ENCODE results near the gene SMC6. TPM values are rescaled to one million over a fixed set of nuclear protein-coding genes. Genes with fewer than 3 reads are reported as not detected.

SMC6 gene
- total RNA-seq, 2 experiments from 2014 or later, result 21.4 to 22.7 TPM

DNA sequence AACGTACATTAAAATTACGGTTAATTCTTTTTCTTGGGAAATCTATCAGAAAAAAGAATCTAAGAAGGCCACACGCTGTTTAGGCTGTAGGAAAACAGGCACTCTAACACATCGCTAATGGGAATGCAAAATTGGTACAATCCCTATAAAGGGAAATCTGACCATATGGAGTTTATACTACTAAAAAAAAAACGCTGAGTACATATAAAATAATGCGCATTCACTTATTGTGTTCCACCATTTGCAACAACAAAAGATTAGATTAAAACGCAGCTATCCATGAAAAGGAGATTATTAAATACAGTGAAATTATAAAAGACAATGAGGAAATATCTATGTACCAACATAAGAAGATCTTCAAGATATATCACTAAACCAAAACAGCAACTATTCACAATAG lies 62.8 kb downstream of the SMC6 start:
- Mint-ChIP-seq H3K4me3 (no peak overlapping the region), H3K4me1 (ENCODE audit: low read depth) (no peaks in the 10 kb centered on the region), H3K9me3 (no peaks in the 10 kb centered on the region), H3K27ac (no peak overlapping the region), H3K27me3 (no peaks in the 10 kb centered on the region), H3K36me3 (peaks cover 52% of the 10 kb centered on the region)
- no peak for DNase-seq
- intact Hi-C loops (cut with micrococcal nuclease), result no loop called here
- ChIA-PET POLR2A (no interaction called here), CTCF (no interaction called here)

DNA sequence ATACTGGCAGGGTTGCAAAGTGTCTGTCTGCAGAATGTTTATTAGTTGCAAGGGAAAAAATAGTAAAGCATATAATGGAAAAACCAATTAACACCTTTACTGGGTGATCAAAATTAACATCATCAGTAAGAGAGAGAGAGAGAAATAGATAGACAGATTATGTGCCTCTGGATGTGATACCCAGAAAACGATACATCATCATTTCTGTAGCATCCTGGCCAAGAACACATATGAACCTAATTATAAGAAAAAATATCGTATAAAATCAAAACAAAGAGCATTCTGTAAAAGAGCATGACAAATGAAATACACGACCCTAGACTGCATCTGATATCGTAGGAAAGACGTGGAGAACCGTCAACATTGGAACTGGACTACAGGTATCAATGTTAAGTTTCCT lies 64.6 kb downstream of the SMC6 start:
- DNase-seq, result no peak
- Mint-ChIP-seq H3K36me3 (peaks cover 50% of the 10 kb centered on the region), H3K27me3 (no peaks in the 10 kb centered on the region), H3K4me1 (ENCODE audit: low read depth) (no peaks in the 10 kb centered on the region), H3K27ac (no peak overlapping the region), H3K4me3 (no peak overlapping the region), H3K9me3 (no peaks in the 10 kb centered on the region)
- intact Hi-C loops (cut with micrococcal nuclease), result no loop called here
- ChIA-PET POLR2A (no interaction called here), CTCF (no interaction called here)

DNA sequence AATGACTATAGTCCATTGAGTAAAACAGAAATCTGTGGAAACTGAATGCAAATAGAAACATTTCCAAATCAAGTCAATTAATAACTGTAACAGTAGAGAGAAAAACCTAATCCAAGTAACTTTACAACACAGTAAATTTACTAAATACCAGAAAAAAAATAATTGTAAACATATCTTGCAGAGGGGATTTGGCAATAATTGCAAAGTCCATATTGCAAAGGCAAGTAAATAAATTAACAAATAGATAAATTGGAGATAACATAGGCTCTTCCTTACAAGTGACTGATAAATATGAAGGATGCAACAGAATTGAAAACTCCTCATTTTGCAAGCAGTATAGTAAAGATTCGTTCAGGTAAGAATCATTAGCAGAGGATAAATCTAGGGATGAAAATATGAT lies 65.0 kb downstream of the SMC6 start:
- H3K4me1 Mint-ChIP-seq (ENCODE audit: low read depth), result no peaks in the 10 kb centered on the region
- peaks cover 52% of the 10 kb centered on the region for H3K36me3 Mint-ChIP-seq

DNA sequence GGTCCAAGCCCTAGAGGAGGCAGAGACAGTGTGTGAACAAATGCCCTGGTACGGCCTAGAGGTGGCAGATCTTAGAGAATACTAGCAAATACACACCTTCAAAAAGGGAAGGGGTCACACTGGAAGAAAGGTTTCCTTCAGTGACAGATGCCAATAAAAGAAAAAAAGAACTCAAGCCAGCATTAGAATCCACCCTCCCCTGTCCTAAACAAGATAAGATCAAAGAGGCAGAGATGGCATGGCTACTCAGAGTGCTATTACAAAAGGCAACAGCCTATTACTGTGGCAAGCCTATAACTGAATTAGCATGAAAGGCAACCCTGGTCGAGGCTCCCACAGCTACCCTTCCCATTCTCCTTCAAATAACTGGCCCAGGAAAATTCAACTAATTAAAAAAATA lies 69.6 kb downstream of the SMC6 start:
- Mint-ChIP-seq H3K27me3 (no peaks in the 10 kb centered on the region), H3K4me1 (ENCODE audit: low read depth) (no peaks in the 10 kb centered on the region), H3K36me3 (peaks cover 50% of the 10 kb centered on the region), H3K9me3 (no peaks in the 10 kb centered on the region), H3K4me3 (no peak overlapping the region), H3K27ac (no peak overlapping the region)
- intact Hi-C loops (cut with micrococcal nuclease), result no loop called here
- ChIA-PET CTCF (no interaction called here), POLR2A (no interaction called here)
- DNase-seq, result no peak

More for the DNA sequence above, 65.0 kb downstream of the SMC6 start:
- CTCF ChIA-PET, result no interaction called here
- no peaks in the 10 kb centered on the region for H3K27me3 Mint-ChIP-seq
- no peak overlapping the region for H3K27ac Mint-ChIP-seq
- no peaks in the 10 kb centered on the region for H3K9me3 Mint-ChIP-seq
- DNase-seq, result no peak
- no peak overlapping the region for H3K4me3 Mint-ChIP-seq
- intact Hi-C loops (cut with micrococcal nuclease), result no loop called here
- POLR2A ChIA-PET, result no interaction called here

DNA sequence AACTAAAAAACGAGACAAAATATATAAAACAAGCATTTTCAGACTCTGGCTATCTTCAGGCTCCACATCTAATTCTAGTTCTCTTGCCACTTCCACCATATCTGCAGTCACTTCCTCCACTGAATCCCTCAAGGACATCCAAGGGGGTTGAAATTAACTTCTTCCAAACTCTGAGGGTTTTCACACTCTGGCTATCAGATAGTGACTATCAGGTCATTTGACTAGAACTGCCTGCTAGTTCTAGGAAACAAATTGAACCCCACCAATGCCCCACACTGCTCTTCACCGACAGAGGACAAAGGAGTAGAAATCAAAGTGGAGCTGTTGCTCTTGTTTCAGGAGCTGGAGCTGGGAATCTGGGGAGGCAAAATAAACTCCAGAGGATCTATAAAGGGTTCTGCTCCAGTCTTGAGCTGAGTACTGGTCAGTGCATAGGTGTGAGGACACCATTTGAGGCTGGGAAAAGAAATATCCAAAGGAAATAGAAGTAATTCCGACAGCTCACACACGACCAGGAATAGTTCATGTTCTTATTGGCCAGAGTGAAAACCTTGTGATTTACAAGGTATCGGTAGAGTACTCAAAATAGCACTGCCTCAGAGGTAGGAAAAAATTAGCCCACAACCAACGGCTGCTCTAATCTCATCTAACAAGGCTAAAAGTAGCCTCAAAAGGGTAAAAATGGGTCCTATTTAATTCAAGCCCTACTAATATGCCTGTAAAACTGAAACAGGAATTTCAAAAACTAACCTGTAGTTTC lies 71.3 kb downstream of the SMC6 start:
- POLR2A ChIA-PET, result no interaction called here
- CTCF ChIA-PET, result interaction anchor here (1.3 to 1.9 kb wide), 2 partner anchors 11 to 38 kb away, joined by 4 to 10 read pairs; no protein-coding TSS in a partner anchor
- H3K27ac Mint-ChIP-seq, result no peak overlapping the region

DNA sequence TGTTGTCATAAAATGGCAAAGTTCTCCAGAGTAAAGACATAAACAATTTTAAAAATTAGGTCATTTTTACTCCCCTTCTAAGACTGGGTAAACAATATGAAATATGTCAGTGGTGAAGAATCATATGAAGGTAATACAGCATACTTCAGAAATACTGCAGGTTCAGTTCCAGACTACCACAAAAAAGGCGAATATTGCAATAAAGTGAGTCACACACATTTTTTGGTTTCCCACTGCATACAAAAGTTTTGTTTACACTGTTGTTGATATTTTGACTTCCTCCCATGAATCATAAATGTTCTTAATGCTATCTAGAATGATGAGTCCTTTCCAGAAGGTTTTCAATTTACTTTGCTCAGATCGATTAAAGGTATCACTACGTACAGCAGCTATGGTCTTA lies 73.5 kb downstream of the SMC6 start:
- ChIA-PET CTCF (interaction anchor here (2.6 kb wide), 1 partner anchor 9 kb away, joined by 15 read pairs; no protein-coding TSS in a partner anchor), POLR2A (no interaction called here)
- Mint-ChIP-seq H3K4me3 (no peak overlapping the region), H3K4me1 (ENCODE audit: low read depth) (no peaks in the 10 kb centered on the region), H3K9me3 (no peaks in the 10 kb centered on the region), H3K27ac (no peak overlapping the region), H3K36me3 (peaks cover 42% of the 10 kb centered on the region), H3K27me3 (no peaks in the 10 kb centered on the region)
- DNase-seq, result no peak
- intact Hi-C loops (cut with micrococcal nuclease), result no loop called here

More for the DNA sequence above, 71.3 kb downstream of the SMC6 start:
- no peaks in the 10 kb centered on the region for H3K9me3 Mint-ChIP-seq
- intact Hi-C loops (cut with micrococcal nuclease), result no loop called here
- H3K4me1 Mint-ChIP-seq (ENCODE audit: low read depth), result no peaks in the 10 kb centered on the region
- H3K4me3 Mint-ChIP-seq, result no peak overlapping the region
- H3K27me3 Mint-ChIP-seq, result no peaks in the 10 kb centered on the region
- DNase-seq, result no peak
- peaks cover 44% of the 10 kb centered on the region for H3K36me3 Mint-ChIP-seq

DNA sequence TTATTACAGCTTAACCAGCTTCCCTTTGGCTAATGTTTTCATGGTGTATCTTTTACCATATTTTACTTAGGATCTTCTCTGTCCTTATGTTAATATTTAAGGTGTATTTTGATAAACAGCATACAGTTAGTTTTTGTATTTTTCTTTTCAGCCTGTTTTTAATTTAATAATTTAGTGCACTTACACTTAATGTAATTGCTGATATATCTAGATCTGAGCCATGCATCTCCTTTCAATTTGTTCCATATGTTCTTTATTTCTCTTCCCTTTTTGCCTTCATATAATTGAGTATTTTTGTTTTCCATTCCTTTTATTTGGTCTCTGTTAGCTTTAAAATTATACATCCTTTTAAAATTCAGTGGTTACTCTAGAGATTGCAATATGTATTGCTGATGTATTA lies 78.8 kb downstream of the SMC6 start:
- CTCF ChIA-PET, result interaction anchor here (0.7 to 1.6 kb wide), 3 partner anchors 16 to 114 kb away, joined by 3 to 6 read pairs (median 4); no protein-coding TSS in a partner anchor
- intact Hi-C loops (cut with micrococcal nuclease), result loop anchor here (5.0 kb wide), 1 partner anchor 77 kb away; the partner anchor contains the start of genes GEN1 and SMC6
- no peak overlapping the region for H3K27ac Mint-ChIP-seq

DNA sequence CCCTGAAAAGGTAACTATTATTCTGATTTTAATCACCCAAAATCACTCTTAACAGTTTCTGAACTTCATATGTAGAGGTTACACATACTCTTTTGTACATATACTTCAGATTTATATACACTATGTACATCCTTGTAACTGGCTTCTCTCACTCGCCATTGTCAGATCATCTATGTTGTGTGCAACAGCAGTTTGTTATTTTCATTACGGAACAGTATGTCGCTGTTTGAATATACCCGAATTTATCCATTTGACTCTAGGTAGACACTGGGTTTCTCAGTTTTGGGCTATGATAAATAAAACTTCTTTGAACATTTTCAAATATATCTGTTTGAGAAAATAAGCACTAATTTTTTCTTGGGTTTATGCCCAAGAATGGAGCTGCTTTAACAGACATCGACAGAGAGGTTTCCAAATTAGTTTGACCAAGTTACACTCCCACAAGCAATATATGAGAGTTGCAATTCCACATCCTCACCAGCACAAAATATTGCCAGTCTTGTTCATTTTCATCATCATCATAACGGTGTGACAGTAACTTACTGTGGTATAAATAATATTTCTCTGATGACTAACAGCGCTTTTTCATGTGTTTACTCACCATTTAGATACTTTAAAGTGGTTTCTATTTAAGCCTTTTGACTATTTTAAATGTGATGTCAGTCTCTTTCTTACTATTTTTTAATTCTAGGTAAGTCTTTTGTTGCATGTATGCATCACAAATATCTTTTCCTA lies 80.9 kb downstream of the SMC6 start:
- intact Hi-C loops (cut with micrococcal nuclease), result loop anchor here (1.0 to 5.0 kb wide), 2 partner anchors 14 to 80 kb away; partner anchors contain the start of genes GEN1 and SMC6
- H3K36me3 Mint-ChIP-seq, result peaks cover 28% of the 10 kb centered on the region

More for the DNA sequence above, 78.8 kb downstream of the SMC6 start:
- H3K9me3 Mint-ChIP-seq, result no peaks in the 10 kb centered on the region
- H3K36me3 Mint-ChIP-seq, result peaks cover 23% of the 10 kb centered on the region
- H3K27me3 Mint-ChIP-seq, result no peaks in the 10 kb centered on the region
- DNase-seq, result no peak
- peaks cover 14% of the 10 kb centered on the region for H3K4me1 Mint-ChIP-seq (ENCODE audit: low read depth)
- H3K4me3 Mint-ChIP-seq, result no peak overlapping the region
- POLR2A ChIA-PET, result no interaction called here

DNA sequence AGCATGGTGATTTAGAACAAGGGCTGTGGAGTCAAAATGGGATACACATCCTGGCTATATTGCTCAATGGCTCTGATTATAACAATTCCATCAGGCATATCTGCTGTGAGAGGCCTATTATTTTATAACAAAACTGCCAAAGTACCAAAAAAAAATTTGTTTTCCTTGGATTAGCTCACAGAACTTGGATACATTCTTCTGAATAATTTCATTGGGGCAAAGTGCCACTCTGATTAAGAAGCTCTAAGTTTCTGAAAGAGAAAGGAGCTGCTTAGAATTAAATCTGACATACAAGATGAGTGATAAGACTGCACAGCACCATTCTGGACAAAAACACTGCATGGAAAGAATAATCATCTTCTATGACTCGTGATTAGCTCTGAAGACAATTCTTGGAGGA lies 85.7 kb downstream of the SMC6 start:
- ChIA-PET CTCF (interaction anchor here (6.0 to 6.5 kb wide), 2 partner anchors 11 to 22 kb away, joined by 39 to 85 read pairs; no protein-coding TSS in a partner anchor), POLR2A (no interaction called here)
- H3K36me3 Mint-ChIP-seq, result peaks cover 36% of the 10 kb centered on the region
- no peak for DNase-seq
- H3K27ac Mint-ChIP-seq, result no peak overlapping the region
- peaks cover 9% of the 10 kb centered on the region for H3K4me1 Mint-ChIP-seq (ENCODE audit: low read depth)
- no peak overlapping the region for H3K4me3 Mint-ChIP-seq
- intact Hi-C loops (cut with micrococcal nuclease), result no loop called here
- H3K27me3 Mint-ChIP-seq, result no peaks in the 10 kb centered on the region
- no peaks in the 10 kb centered on the region for H3K9me3 Mint-ChIP-seq

More for the DNA sequence above, 80.9 kb downstream of the SMC6 start:
- peaks cover 14% of the 10 kb centered on the region for H3K4me1 Mint-ChIP-seq (ENCODE audit: low read depth)
- no peaks in the 10 kb centered on the region for H3K9me3 Mint-ChIP-seq
- no peaks in the 10 kb centered on the region for H3K27me3 Mint-ChIP-seq
- POLR2A ChIA-PET, result interaction anchor here (1.4 kb wide), 1 partner anchor 27 kb away, joined by 3 read pairs; no protein-coding TSS in a partner anchor
- CTCF ChIA-PET, result interaction anchor here (0.6 to 6.0 kb wide), 3 partner anchors 16 to 39 kb away, joined by 3 to 131 read pairs (median 85); no protein-coding TSS in a partner anchor
- no peak overlapping the region for H3K27ac Mint-ChIP-seq
- H3K4me3 Mint-ChIP-seq, result no peak overlapping the region
- no peak for DNase-seq

DNA sequence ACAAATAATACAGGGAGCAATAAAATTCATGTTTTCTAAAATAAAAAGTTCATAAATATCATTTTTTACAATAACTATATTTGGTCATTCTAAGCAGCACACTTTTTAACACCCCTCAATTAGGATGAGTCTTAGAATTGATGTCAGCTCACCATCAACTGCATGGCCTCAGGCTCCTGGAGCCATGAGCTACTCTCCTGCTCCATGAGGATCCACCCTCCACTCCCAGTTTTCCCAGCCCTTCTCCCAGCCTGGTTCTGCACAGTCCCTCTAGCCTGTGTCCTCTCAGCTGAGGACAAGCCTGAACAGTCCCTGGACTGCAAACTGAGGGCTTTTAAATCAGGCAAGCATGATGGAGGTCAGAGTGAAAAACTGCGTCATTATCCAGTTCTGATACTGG lies 89.1 kb downstream of the SMC6 start:
- intact Hi-C loops (cut with micrococcal nuclease), result no loop called here
- Mint-ChIP-seq H3K9me3 (no peaks in the 10 kb centered on the region), H3K36me3 (peaks cover 35% of the 10 kb centered on the region), H3K27me3 (no peaks in the 10 kb centered on the region), H3K27ac (no peak overlapping the region), H3K4me3 (no peak overlapping the region), H3K4me1 (ENCODE audit: low read depth) (no peaks in the 10 kb centered on the region)
- POLR2A ChIA-PET, result no interaction called here
- CTCF ChIA-PET, result interaction anchor here (6.5 kb wide), 1 partner anchor 18 kb away, joined by 39 read pairs; no protein-coding TSS in a partner anchor
- DNase-seq, result no peak

DNA sequence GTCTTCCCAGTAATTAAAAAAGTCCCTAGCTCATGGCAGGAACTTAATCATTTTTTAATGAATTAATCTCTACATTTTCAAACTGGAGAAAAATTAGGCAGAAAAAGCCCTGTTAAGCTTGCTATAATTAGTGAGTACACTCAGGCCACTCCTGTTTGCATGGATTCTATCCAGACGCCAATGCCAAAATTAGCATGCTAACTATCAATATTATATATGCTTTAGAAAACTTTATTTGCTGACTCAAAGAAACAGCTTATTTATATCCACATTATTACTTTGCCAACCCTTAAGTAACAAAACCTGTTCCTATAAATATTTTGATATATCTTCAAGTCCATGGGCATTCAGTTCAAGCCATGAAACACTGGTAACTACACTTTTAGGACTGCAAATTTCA lies 90.9 kb downstream of the SMC6 start:
- intact Hi-C loops (cut with micrococcal nuclease), result no loop called here
- Mint-ChIP-seq H3K4me1 (ENCODE audit: low read depth) (peaks cover 13% of the 10 kb centered on the region), H3K27me3 (no peaks in the 10 kb centered on the region), H3K36me3 (peaks cover 23% of the 10 kb centered on the region), H3K9me3 (no peaks in the 10 kb centered on the region), H3K27ac (no peak overlapping the region), H3K4me3 (no peak overlapping the region)
- DNase-seq, result no peak
- POLR2A ChIA-PET, result no interaction called here
- CTCF ChIA-PET, result interaction anchor here (6.5 to 12.1 kb wide), 2 partner anchors 8 to 17 kb away, joined by 39 to 85 read pairs; no protein-coding TSS in a partner anchor

DNA sequence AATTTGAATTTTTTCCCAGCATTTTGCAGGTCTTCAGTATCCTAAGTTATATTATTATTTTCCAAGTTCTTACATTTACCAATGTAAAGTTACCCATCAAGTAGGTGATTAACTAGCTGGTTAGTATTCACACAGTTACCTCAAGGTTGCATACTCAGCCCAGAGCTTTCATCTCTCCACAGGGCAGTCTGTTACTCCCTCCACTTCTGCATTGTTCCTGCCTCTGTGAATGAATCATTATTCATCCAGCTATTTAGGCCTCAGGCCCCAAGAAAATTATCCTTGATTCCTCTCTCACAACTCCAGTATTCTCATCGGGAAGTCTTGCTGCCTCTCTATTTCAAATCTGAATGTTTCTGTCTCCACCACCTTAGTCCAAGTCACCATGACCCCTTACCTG lies 92.2 kb downstream of the SMC6 start:
- POLR2A ChIA-PET, result no interaction called here
- no peak for DNase-seq
- H3K36me3 Mint-ChIP-seq, result peaks cover 22% of the 10 kb centered on the region
- no peak overlapping the region for H3K27ac Mint-ChIP-seq
- H3K9me3 Mint-ChIP-seq, result no peaks in the 10 kb centered on the region
- peaks cover 13% of the 10 kb centered on the region for H3K4me1 Mint-ChIP-seq (ENCODE audit: low read depth)
- CTCF ChIA-PET, result interaction anchor here (1.7 to 12.1 kb wide), 2 partner anchors 9 to 15 kb away, joined by 6 to 85 read pairs; no protein-coding TSS in a partner anchor
- intact Hi-C loops (cut with micrococcal nuclease), result no loop called here
- H3K4me3 Mint-ChIP-seq, result no peak overlapping the region
- no peaks in the 10 kb centered on the region for H3K27me3 Mint-ChIP-seq
